HepG2 (cell line): ENCODE results near the gene MTSS2. TPM values are rescaled to one million over a fixed set of nuclear protein-coding genes. Genes with fewer than 3 reads are reported as not detected.

Experiments
- ARNTL ChIP-seq: sonication (generic); formaldehyde crosslinking; IDR thresholded peaks from 2 replicates; pipeline ENCODE4 v1.4.0; 2020; ENCODE audit warnings: mild to moderate bottlenecking, missing genetic modification reagents
- ATF5 ChIP-seq: sonication (generic); formaldehyde crosslinking; IDR thresholded peaks from 2 replicates; pipeline ENCODE4 v1.4.0; 2020; ENCODE audit warnings: mild to moderate bottlenecking, low read depth, missing genetic modification reagents
- BHLHE40 ChIP-seq: IDR thresholded peaks from 2 replicates; pipeline ENCODE4 v1.6.1; 2011; ENCODE audit warnings: low read length, improper control_type of control experiment
- DZIP1 ChIP-seq: sonication (generic); formaldehyde crosslinking; IDR thresholded peaks from 2 replicates; pipeline ENCODE4 v1.5.0; 2020; ENCODE audit warnings: mild to moderate bottlenecking, missing genetic modification reagents
- JUND ChIP-seq: sonication (generic); formaldehyde crosslinking; IDR thresholded peaks from 2 replicates; pipeline ENCODE4 v1.8.0; 2022; ENCODE audit warnings: mild to moderate bottlenecking, missing genetic modification reagents
- MAF1 ChIP-seq: sonication (generic); formaldehyde crosslinking; IDR thresholded peaks from 2 replicates; pipeline ENCODE4 v1.5.0; 2020; ENCODE audit warnings: missing genetic modification reagents, borderline replicate concordance
- MBNL3 ChIP-seq: fragments of 250-450 bp; sonication (Bioruptor Pico); conservative IDR thresholded peaks from 2 replicates; pipeline ENCODE4 v1.8.0; 2022; ENCODE audit warnings: mild to moderate bottlenecking, inconsistent platforms
- NAIF1 ChIP-seq: sonication (generic); formaldehyde crosslinking; IDR thresholded peaks from 2 replicates; pipeline ENCODE4 v1.5.0; 2020; ENCODE audit warnings: mild to moderate bottlenecking, missing genetic modification reagents, borderline replicate concordance
- NCOA1 ChIP-seq: sonication (generic); formaldehyde crosslinking; IDR thresholded peaks from 2 replicates; pipeline ENCODE4 v1.9.0; 2021; ENCODE audit warnings: missing genetic modification reagents
- PAF1 ChIP-seq: IDR thresholded peaks from 2 replicates; pipeline ENCODE4 v1.6.1; 2016; ENCODE audit warnings: missing genetic modification reagents, missing compliant biosample characterization
- SNRNP70 ChIP-seq: fragments of 200-400 bp; formaldehyde crosslinking; IDR thresholded peaks from 2 replicates; pipeline ENCODE4 v1.6.1; 2017; ENCODE audit warnings: mild to moderate bottlenecking, low read depth, low read length, moderate library complexity
- SOX6 ChIP-seq, 2 experiments: fragments of 450-650 bp in 1 of 2; sonication (generic) in 1 of 2; formaldehyde crosslinking in 1 of 2; IDR thresholded peaks; 2 replicates each; pipeline versions ENCODE4 v1.4.0 to v1.6.1; 2017 to 2020; ENCODE audit warnings: antibody characterized with exemption in 1 of 2, mild to moderate bottlenecking in 1 of 2, missing genetic modification reagents in 1 of 2
- ZBTB26 ChIP-seq: IDR thresholded peaks from 2 replicates; pipeline ENCODE4 v1.6.1; 2016; ENCODE audit warnings: missing compliant biosample characterization, missing genetic modification reagents, borderline replicate concordance
- ZFP37 ChIP-seq: sonication (generic); formaldehyde crosslinking; IDR thresholded peaks from 2 replicates; pipeline ENCODE4 v1.4.0; 2020; ENCODE audit warnings: missing genetic modification reagents, borderline replicate concordance
- ZFP90 ChIP-seq: sonication (generic); formaldehyde crosslinking; IDR thresholded peaks from 2 replicates; pipeline ENCODE4 v1.8.0; 2022; ENCODE audit warnings: missing genetic modification reagents, mild to moderate bottlenecking, inconsistent platforms, borderline replicate concordance
- ZNF253 ChIP-seq: sonication (generic); formaldehyde crosslinking; IDR thresholded peaks from 2 replicates; pipeline ENCODE4 v1.8.0; 2022; ENCODE audit warnings: mild to moderate bottlenecking, missing genetic modification reagents, borderline replicate concordance
- ZNF281 ChIP-seq: sonication (generic); formaldehyde crosslinking; IDR thresholded peaks from 2 replicates; pipeline ENCODE4 v1.4.0; 2020; ENCODE audit warnings: missing genetic modification reagents, borderline replicate concordance
- ZNF282 ChIP-seq: fragments of 450-650 bp; IDR thresholded peaks from 2 replicates; pipeline ENCODE4 v1.6.1; 2018; ENCODE audit not compliant: partially characterized antibody
- ZNF30 ChIP-seq: sonication (generic); formaldehyde crosslinking; IDR thresholded peaks from 2 replicates; pipeline ENCODE4 v1.5.0; 2020; ENCODE audit warnings: mild to moderate bottlenecking, missing genetic modification reagents
- ZNF546 ChIP-seq: sonication (generic); formaldehyde crosslinking; conservative IDR thresholded peaks from 2 replicates; pipeline ENCODE4 v1.8.1; 2023; ENCODE audit warnings: mild to moderate bottlenecking, missing genetic modification reagents
- ZNF724P ChIP-seq: sonication (generic); formaldehyde crosslinking; IDR thresholded peaks from 2 replicates; pipeline ENCODE4 v1.8.0; 2022; ENCODE audit warnings: missing genetic modification reagents, borderline replicate concordance
- polyA plus RNA-seq, 8 experiments: library from polyadenylated mRNA; depleted of rRNA in 3 of 8; stranded (reverse) in 7 of 8; unstranded in 1 of 8; fragments of >200 nt; fragmentation: Illumina TruSeq in 4 of 8; extraction: Trizol in 4 of 8; gene quantifications; 2 replicates each; pipeline versions ENCODE4 v1.2.1 to v1.2.3, GENCODE V29; 2011 to 2016; ENCODE audit warnings: low read depth in 4 of 8, missing spikeins in 1 of 8, mixed read lengths in 1 of 8; ENCODE audit not compliant: insufficient read depth in 1 of 8
- total RNA-seq, 5 experiments: library from RNA; depleted of rRNA; stranded (reverse); fragments of >200 nt; fragmentation: Illumina TruSeq; extraction: Trizol; gene quantifications; 2 replicates each; pipeline ENCODE4 v1.2.3, GENCODE V29; 2016; ENCODE audit warnings: low read depth in 1 of 5

The MTSS2 gene
- total and polyA plus RNA-seq, 2 of the 13 experiments (the other 11 are each of a cell fraction or from before 2014, with no cell fraction given), result 132 to 242 TPM

- peak; percentile 79; the same call in 1 of the 2 replicates for TF ChIP-seq ZBTB26 (CRISPR knock-in tag)
- no peak for TF ChIP-seq ATF5 (CRISPR knock-in tag)
- TF ChIP-seq SOX6 (IDR thresholded peaks at IDR 0.05), result no peak
- peak; percentile 75; the same call in 1 of the 2 replicates for TF ChIP-seq SOX6 (CRISPR knock-in tag; IDR thresholded peaks at IDR 0.05)
- TF ChIP-seq JUND (CRISPR knock-in tag), result peak; percentile 52
- 0 out of 2 replicates have a peak, but pooled peaks have one; percentile 15 for TF ChIP-seq ZNF30 (CRISPR knock-in tag)
- peak; percentile 48; the same call in 1 of the 2 replicates for TF ChIP-seq NAIF1
- TF ChIP-seq SNRNP70, result no peak
- peak; percentile 84 for TF ChIP-seq MAF1 (CRISPR knock-in tag)
- peak; percentile 69; the same call in 1 of the 2 replicates for TF ChIP-seq ZNF546
- 0 out of 2 replicates have a peak, but pooled peaks have one; percentile 40 for TF ChIP-seq MBNL3 (CRISPR knock-in tag)
- TF ChIP-seq PAF1, result no peak; the same call in 1 of the 2 replicates
- TF ChIP-seq ZNF282, result no peak
- peak; percentile 97 for TF ChIP-seq ZNF281 (CRISPR knock-in tag)
- TF ChIP-seq ZNF253 (CRISPR knock-in tag), result no peak; the same call in 1 of the 2 replicates
- no peak; the same call in 1 of the 2 replicates for TF ChIP-seq BHLHE40
- TF ChIP-seq DZIP1 (CRISPR knock-in tag), result peak; percentile 43; the same call in 1 of the 2 replicates
- no peak; the same call in 1 of the 2 replicates for TF ChIP-seq ZFP37
- TF ChIP-seq ZNF724P (CRISPR knock-in tag), result peak; percentile 82
- TF ChIP-seq ARNTL (CRISPR knock-in tag), result peak; percentile 94
- peak; percentile 78; the same call in 1 of the 2 replicates for TF ChIP-seq NCOA1 (CRISPR knock-in tag)
- TF ChIP-seq ZFP90, result peak; percentile 81; the same call in 1 of the 2 replicates
Observed at GRCh38 chr16:70725024-70725911, 39.4 kb upstream of the MTSS2 start (continued).
